ENCODE data around the gene ZBTB20. TPM values are rescaled to one million over a fixed set of nuclear protein-coding genes. Genes with fewer than 3 reads are reported as not detected.
A peak's percentile ranks its signal among the peaks of the same experiment; 100 is the strongest.

ZBTB20 gene
- total and polyA plus RNA-seq, 4 donors: 0.88 to 83.2 (median 20.4) TPM

GRCh38 chr3:114847564-114847963 is 299.5 kb downstream of the ZBTB20 start:
- WGBS: 31% methylated on average over 2 of the region's 2 CpGs
- H3K4me1 ChIP-seq (ENCODE audit: control insufficient read depth in 4 of 4, insufficient read depth in 4 of 4, low read length in 3 of 4): peaks cover 4 to 27% (median 21%) of the 10 kb centered on the region in 4 donors
- H3K4me3 ChIP-seq (ENCODE audit: low read depth in 1 of 3, low read length in 3 of 3): peak overlapping the region in 1 of 3 donors; percentile 20
- peak overlapping the region; percentile 61 to 82 for H3K27ac ChIP-seq (ENCODE audit: low read depth in 1 of 2, low read length in 2 of 2)
- H3K9me3 ChIP-seq (ENCODE audit: control insufficient read depth in 4 of 4, low read length in 3 of 4): no peaks in the 10 kb centered on the region
- peak overlapping the region in 1 of 2 donors; percentile 15 for H3K9ac ChIP-seq (ENCODE audit: low read depth in 1 of 2, low read length in 2 of 2)
- no peak for DNase-seq (ENCODE audit: low spot score)
- H3K36me3 ChIP-seq (ENCODE audit: control insufficient read depth in 4 of 4, insufficient read depth in 3 of 4, low read depth in 1 of 4, low read length in 3 of 4): peaks cover 0 to 2% (median 0%) of the 10 kb centered on the region in 4 donors
- TF ChIP-seq HNF4G (IDR thresholded peaks at IDR 0.05) (peak; percentile 77), YY1 (IDR thresholded peaks at IDR 0.05) (peak; percentile 72), SP1 (IDR thresholded peaks at IDR 0.05) (peak; percentile 77), MAX (IDR thresholded peaks at IDR 0.05) (peak; percentile 90), FOXA1 (IDR thresholded peaks at IDR 0.05) (no peak), ATF3 (IDR thresholded peaks at IDR 0.05) (no peak), HNF4A (conservative IDR thresholded peaks at IDR 0.05) (peak; percentile 93 to 94), RAD21 (IDR thresholded peaks at IDR 0.05) (peak; percentile 56 to 59), JUND (IDR thresholded peaks at IDR 0.05) (peak; percentile 56 to 81), CTCF (IDR thresholded peaks at IDR 0.05; ENCODE audit: low read depth, low read length, missing input control) (no peak), RXRA (IDR thresholded peaks at IDR 0.05) (peak; percentile 92 to 94), FOXA2 (IDR thresholded peaks at IDR 0.05) (peak; percentile 73), EGR1 (IDR thresholded peaks at IDR 0.05; ENCODE audit: low read depth in 2 of 2) (no peak), REST (IDR thresholded peaks at IDR 0.05) (peak; percentile 60), ZBTB33 (IDR thresholded peaks at IDR 0.05) (peak; percentile 79), TAF1 (conservative IDR thresholded peaks at IDR 0.05) (no peak), NR2F2 (IDR thresholded peaks at IDR 0.05) (no peak), GABPA (IDR thresholded peaks at IDR 0.05 in 1 of 2, conservative IDR thresholded peaks at IDR 0.05 in 1 of 2) (no peak)
- no peaks in the 10 kb centered on the region for H3K27me3 ChIP-seq (ENCODE audit: control insufficient read depth in 4 of 4, insufficient read depth in 4 of 4, low read length in 3 of 4)

Measured in liver (tissue), 9 donors.